Endodermal cell (in vitro differentiated cells): Measurements from ENCODE around the gene ZP1. TPM values are rescaled to one million over a fixed set of nuclear protein-coding genes. Genes with fewer than 3 reads are reported as not detected.

Experiments used
- DNase-seq: peaks from one replicate; pipeline ENCODE4 v3.0.0-alpha.2; 2017
- H3K27ac ChIP-seq: 2 replicates; pipeline ENCODE4 v1.5.1; 2013; ENCODE audit warnings: mild to moderate bottlenecking, low read depth, low read length, moderate library complexity
- H3K27me3 ChIP-seq: 2 replicates; pipeline ENCODE4 v1.6.1; 2013; ENCODE audit warnings: mild to moderate bottlenecking, low read length, moderate library complexity; ENCODE audit not compliant: insufficient read depth, control insufficient read depth, poor library complexity, severe bottlenecking
- H3K36me3 ChIP-seq: 2 replicates; pipeline ENCODE4 v1.7.0; 2013; ENCODE audit warnings: mild to moderate bottlenecking, low read length, moderate library complexity; ENCODE audit not compliant: control insufficient read depth, insufficient read depth
- H3K4me1 ChIP-seq: one replicate; pipeline ENCODE4 v1.7.0; 2013; ENCODE audit warnings: low read length; ENCODE audit not compliant: control insufficient read depth, insufficient read depth
- H3K4me3 ChIP-seq: 2 replicates; pipeline ENCODE4 v1.5.1; 2013; ENCODE audit warnings: mild to moderate bottlenecking, low read length, moderate library complexity
- H3K9ac ChIP-seq: 2 replicates; pipeline ENCODE4 v1.6.1; 2013; ENCODE audit warnings: mild to moderate bottlenecking, low read length, moderate library complexity; ENCODE audit not compliant: poor library complexity, severe bottlenecking; ENCODE audit errors: extremely low read depth
- H3K9me3 ChIP-seq: 2 replicates; pipeline ENCODE4 v1.6.1; 2013; ENCODE audit warnings: mild to moderate bottlenecking, low read length, moderate library complexity; ENCODE audit not compliant: control insufficient read depth
- H3K27ac Mint-ChIP-seq: 2 replicates; pipeline ENCODE4 v1.8.0; 2020; ENCODE audit warnings: mixed read lengths
- H3K27me3 Mint-ChIP-seq: 2 replicates; pipeline ENCODE4 v1.8.0; 2021; ENCODE audit warnings: mild to moderate bottlenecking, mixed read lengths; ENCODE audit not compliant: insufficient read depth
- H3K36me3 Mint-ChIP-seq: 2 replicates; pipeline ENCODE4 v1.8.0; 2020; ENCODE audit warnings: low read depth, mixed read lengths
- H3K4me1 Mint-ChIP-seq: 2 replicates; pipeline ENCODE4 v1.8.0; 2020; ENCODE audit warnings: mixed read lengths
- H3K4me3 Mint-ChIP-seq: 2 replicates; pipeline ENCODE4 v1.8.0; 2020; ENCODE audit warnings: mild to moderate bottlenecking, moderate library complexity, mixed read lengths
- H3K9me3 Mint-ChIP-seq: 2 replicates; pipeline ENCODE4 v1.8.0; 2020; ENCODE audit warnings: mild to moderate bottlenecking, mixed read lengths
- WGBS, 2 experiments: methylation state at CpG; one replicate each; pipeline versions ENCODE4 v1.1.5 to v1.1.7; 2013; ENCODE audit warnings: missing lambda C conversion rate in 2 of 2, mixed read lengths in 1 of 2; ENCODE audit not compliant: insufficient coverage in 1 of 2, insufficient read length in 1 of 2; 5-methylcytosine and 5-hydroxymethylcytosine counted together
- total RNA-seq, 2 donors: library from RNA; stranded (reverse); fragmentation: NEBNext Ultra II Directional in 1 of 2; extraction: Animal tissue kit (Norgen Biotek cat#: 25700) in 1 of 2; gene quantifications; 2 replicates in 1 of 2; 3 replicates in 1 of 2; pipeline ENCODE4 v1.2.1, GENCODE V29; 2021
- TF ChIP-seq, protein P1 (sequence below): fragments of 200-600 bp; sonication (generic); conservative IDR thresholded peaks from 2 replicates; pipeline ENCODE4 v1.5.0; 2021; ENCODE audit warnings: antibody characterized with exemption, mild to moderate bottlenecking

ZP1 gene
- total RNA-seq, 2 donors from 2014 or later = not detected

DNA sequence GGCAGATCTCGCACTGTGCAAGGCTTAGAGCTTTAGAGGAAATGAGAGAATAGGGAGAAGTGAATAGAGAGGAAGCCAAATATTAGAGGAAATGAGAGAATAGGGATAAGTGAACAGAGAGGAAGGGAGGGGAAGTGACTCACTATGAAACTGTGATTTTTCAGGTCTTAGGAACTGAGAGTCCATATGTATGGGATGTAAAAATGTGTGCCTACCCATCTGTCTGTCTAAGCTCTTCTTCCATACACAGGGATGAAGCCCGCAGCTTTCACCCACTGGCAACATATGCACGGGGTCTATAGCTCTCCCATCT lies 31.9 kb upstream of the ZP1 start:
- Histone ChIP-seq H3K36me3 (no peaks in the 10 kb centered on the region), H3K4me3 (no peak overlapping the region), H3K4me1 (peaks cover 6% of the 10 kb centered on the region), H3K27me3 (peaks cover 34% of the 10 kb centered on the region), H3K9ac (no peak overlapping the region), H3K9me3 (no peaks in the 10 kb centered on the region), H3K27ac (no peak overlapping the region)
- no peaks in the 10 kb centered on the region for H3K36me3 Mint-ChIP-seq
- TF ChIP-seq, protein P1, sequence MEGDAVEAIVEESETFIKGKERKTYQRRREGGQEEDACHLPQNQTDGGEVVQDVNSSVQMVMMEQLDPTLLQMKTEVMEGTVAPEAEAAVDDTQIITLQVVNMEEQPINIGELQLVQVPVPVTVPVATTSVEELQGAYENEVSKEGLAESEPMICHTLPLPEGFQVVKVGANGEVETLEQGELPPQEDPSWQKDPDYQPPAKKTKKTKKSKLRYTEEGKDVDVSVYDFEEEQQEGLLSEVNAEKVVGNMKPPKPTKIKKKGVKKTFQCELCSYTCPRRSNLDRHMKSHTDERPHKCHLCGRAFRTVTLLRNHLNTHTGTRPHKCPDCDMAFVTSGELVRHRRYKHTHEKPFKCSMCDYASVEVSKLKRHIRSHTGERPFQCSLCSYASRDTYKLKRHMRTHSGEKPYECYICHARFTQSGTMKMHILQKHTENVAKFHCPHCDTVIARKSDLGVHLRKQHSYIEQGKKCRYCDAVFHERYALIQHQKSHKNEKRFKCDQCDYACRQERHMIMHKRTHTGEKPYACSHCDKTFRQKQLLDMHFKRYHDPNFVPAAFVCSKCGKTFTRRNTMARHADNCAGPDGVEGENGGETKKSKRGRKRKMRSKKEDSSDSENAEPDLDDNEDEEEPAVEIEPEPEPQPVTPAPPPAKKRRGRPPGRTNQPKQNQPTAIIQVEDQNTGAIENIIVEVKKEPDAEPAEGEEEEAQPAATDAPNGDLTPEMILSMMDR = no peak
- H3K27ac Mint-ChIP-seq = no peak overlapping the region
- peaks cover 12% of the 10 kb centered on the region for H3K4me1 Mint-ChIP-seq
- H3K9me3 Mint-ChIP-seq = no peaks in the 10 kb centered on the region
- DNase-seq = no peak
- 67 to 92% methylated on average over 1 to 3 of the region's 3 CpGs for WGBS, 2 experiments
- H3K27me3 Mint-ChIP-seq = peaks cover 40% of the 10 kb centered on the region
- H3K4me3 Mint-ChIP-seq = no peak overlapping the region

DNA sequence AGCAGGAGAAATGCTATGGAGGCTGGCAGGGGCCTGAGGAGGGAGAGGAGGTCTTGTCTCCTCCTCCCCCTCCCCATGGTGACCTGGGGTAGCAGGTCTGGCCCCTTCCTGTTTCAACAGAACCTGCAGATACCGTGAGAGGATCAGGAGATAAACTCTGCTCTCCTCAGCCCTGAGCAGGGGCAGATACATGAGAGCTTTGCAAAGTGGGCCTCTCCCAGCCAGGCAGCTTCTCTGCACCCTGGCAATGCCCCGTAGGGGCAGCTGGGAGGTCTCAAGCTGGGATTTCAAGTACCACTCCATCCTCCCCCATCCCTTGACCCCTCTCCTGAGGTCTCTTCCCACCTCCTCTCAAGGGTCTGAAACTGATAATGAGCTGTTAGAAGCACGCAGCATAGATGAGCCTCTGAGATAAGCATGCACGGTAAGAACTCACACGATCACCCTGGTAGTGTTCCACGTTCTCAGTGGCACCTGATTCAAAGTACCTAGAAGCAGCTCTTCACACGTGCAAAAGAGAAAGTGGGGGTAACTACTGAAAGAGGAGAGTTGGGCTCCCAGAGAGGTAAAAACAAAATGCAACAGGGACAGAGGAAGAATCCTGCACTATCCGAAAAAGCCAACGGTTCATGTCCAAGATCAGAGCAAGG lies 30.4 kb upstream of the ZP1 start:
- no peaks in the 10 kb centered on the region for H3K9me3 Mint-ChIP-seq
- peaks cover 29% of the 10 kb centered on the region for H3K27me3 ChIP-seq
- H3K36me3 ChIP-seq = no peaks in the 10 kb centered on the region
- H3K4me1 ChIP-seq = peaks cover 6% of the 10 kb centered on the region
- no peak overlapping the region for H3K9ac ChIP-seq
- no peak overlapping the region for H3K27ac Mint-ChIP-seq
- peaks cover 18% of the 10 kb centered on the region for H3K4me1 Mint-ChIP-seq
- no peaks in the 10 kb centered on the region for H3K9me3 ChIP-seq
- peak; percentile 60 for DNase-seq
- TF ChIP-seq, protein P1 = no peak
- no peak overlapping the region for H3K27ac ChIP-seq
- H3K4me3 Mint-ChIP-seq = no peak overlapping the region
- peaks cover 38% of the 10 kb centered on the region for H3K27me3 Mint-ChIP-seq
- H3K4me3 ChIP-seq = no peak overlapping the region
- WGBS, 2 experiments = 65 to 79% methylated on average over 9 of the region's 9 CpGs
- no peaks in the 10 kb centered on the region for H3K36me3 Mint-ChIP-seq

DNA sequence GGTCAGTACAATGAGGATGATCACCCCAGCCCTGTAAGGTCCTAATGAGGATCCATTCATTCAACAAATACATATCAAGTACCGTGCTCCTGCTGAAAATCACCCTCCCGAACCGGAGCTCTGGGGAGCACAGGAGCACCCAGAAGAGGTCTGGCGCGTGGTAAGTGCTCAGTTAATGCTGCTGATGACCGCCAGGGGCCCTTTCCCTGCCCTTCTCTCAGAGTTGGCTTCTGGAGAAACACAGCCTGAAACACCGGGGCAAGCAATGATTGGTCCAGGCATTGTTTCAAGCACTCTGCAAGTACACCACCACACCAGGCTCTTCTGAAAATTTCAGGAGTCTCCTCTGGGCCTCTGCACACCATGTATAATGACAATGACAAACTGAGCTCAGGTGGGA lies 29.2 kb upstream of the ZP1 start:
- H3K4me1 ChIP-seq = peaks cover 6% of the 10 kb centered on the region
- no peak overlapping the region for H3K4me3 ChIP-seq
- Mint-ChIP-seq H3K4me3 (no peak overlapping the region), H3K36me3 (no peaks in the 10 kb centered on the region), H3K9me3 (no peaks in the 10 kb centered on the region), H3K27ac (no peak overlapping the region), H3K4me1 (peaks cover 23% of the 10 kb centered on the region), H3K27me3 (peaks cover 30% of the 10 kb centered on the region)
- 72 to 81% methylated on average over 6 to 7 of the region's 7 CpGs for WGBS, 2 experiments
- TF ChIP-seq, protein P1 = peak; percentile 73
- H3K27ac ChIP-seq = no peak overlapping the region
- H3K27me3 ChIP-seq = peaks cover 18% of the 10 kb centered on the region
- DNase-seq = peak; percentile 77
- H3K36me3 ChIP-seq = no peaks in the 10 kb centered on the region
- no peak overlapping the region for H3K9ac ChIP-seq
- no peaks in the 10 kb centered on the region for H3K9me3 ChIP-seq
